Jurkat, Clone E6-1 (cell line): ENCODE data around the gene MON2. TPM values are rescaled to one million over a fixed set of nuclear protein-coding genes. Genes with fewer than 3 reads are reported as not detected.
"Not testable (repeated sequence)": the region's sequence is repeated elsewhere in the genome, so short reads cannot be mapped to it uniquely, and the experiment has no call there.

Source experiments
- DNase-seq: peaks from one replicate; pipeline ENCODE4 v3.0.0-alpha.2; 2011; ENCODE audit warnings: low read depth, low spot score
- H3K4me3 ChIP-seq: 2 replicates; pipeline ENCODE4 v1.5.1; 2011; ENCODE audit warnings: mild to moderate bottlenecking, low read length, control low read depth, moderate library complexity
- polyA plus RNA-seq: library from polyadenylated mRNA; unstranded; fragments of >200 nt; gene quantifications from one replicate; pipeline ENCODE4 v1.2.1, GENCODE V29; 2012; ENCODE audit warnings: missing spikeins; ENCODE audit not compliant: insufficient read length, insufficient read depth

Gene MON2
- polyA plus RNA-seq, result 18.1 TPM

DNA sequence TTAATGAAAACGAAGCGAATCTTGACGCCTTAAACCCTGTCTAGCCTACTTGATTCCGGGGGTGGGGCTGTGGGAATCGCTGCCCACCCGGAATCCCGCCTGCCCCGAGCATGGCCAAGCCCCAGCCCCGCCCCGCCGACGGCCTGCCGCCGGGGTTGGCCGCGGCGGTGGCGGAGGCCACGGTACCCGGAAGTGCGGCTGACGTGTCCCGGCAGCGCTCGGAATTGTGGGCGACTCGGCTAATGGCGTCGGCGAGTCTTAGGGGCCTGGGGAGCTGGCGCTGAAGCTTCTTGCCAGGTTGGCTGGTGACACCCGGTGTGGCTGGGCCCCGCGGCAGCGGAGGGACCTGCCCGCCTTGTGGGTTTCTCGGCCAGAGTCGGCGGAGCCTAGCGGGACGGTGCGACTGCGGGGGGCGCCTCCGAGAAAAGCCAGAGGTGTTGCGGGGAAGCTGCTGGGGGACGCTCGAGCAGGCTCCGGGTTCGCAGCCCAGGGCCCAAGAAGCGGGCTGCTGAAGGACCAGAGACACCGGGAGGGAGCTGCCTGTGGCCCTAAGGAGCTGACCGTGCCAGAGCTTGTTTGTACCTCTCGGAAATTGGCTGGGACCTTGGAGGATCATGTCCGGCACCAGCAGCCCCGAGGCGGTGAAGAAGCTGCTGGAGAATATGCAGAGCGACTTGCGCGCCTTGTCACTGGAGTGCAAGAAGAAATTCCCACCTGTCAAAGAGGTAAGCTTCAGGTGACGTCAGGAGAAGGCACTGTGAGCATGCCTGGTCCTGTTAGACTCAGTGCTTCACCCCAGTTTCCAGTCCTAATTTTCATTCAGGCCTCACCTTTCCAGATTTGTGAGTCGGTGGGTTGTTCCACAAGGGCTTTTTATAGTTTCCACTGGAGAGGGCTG, at the start of gene MON2:
Gene MON2 (plus strand): TSS at position 233 of the 898 bp plus-strand sequence. CDS start 382 bp downstream, at position 615.
- peak; percentile 62 for DNase-seq
- peak within 1 kb of the TSS; percentile 92 for H3K4me3 ChIP-seq

- no peak for DNase-seq
- H3K4me3 ChIP-seq, result no peak overlapping the region
Measured at GRCh38 chr12:62426089-62426488, 40.5 kb upstream of the MON2 start.

DNA sequence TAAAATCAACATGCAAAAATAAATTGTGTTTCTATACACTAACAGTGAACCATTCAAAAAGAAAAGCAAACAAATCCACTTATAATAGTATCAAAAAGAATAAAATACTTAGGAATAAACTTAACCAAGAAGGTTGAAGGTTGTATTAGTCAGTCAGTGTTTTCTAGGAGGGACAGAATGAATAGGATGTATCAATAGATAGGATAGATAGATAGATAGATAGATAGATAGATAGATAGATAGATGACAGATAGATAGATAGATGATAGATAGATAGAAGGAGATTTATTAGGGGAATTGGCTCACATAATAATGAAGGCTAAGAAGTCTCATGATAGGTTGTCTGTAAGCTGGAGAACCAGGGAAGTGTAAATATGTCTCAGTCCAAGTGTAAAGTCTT, 37.2 kb upstream of the MON2 start:
- no peak for DNase-seq
- no peak overlapping the region for H3K4me3 ChIP-seq

DNA sequence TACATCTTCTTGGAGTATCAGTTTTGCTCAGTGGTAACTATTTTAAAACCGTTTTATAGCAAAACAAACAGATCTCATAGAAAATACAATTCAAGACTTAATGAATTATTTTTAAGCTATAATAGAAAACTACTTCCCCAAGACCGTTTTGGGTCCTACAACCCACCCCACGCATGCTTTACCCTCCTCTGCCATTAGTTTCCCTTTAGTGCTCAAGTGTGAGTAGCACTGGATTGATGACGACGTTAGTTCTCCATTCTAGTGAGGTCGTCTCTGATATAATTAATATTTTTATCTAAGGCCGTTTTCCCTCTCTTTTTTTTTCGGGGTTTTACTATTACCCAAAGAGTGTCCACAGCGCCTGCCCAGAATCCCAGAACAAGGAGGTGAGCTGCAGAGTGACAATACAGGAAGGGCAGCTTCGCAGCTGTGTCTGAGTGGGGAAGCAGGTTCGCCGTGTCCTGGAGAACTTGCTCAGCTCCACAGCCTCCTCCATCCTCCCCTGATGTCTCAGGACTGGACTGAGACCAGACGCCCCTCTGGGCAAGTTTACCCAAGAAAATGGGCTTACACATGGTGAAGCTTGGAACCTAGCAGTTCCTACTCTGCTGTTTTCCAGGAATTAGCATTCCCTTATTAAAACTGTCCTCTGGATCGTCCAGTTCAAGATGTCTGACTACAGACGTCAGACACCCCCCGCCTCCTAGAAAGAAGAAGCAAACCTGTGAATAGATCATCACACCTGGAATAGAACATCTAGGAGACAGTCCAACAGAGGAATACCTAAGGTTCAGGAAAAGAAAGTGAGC, 31.9 kb upstream of the MON2 start:
- peak overlapping the region; percentile 50 for H3K4me3 ChIP-seq
- DNase-seq, result no peak

DNA sequence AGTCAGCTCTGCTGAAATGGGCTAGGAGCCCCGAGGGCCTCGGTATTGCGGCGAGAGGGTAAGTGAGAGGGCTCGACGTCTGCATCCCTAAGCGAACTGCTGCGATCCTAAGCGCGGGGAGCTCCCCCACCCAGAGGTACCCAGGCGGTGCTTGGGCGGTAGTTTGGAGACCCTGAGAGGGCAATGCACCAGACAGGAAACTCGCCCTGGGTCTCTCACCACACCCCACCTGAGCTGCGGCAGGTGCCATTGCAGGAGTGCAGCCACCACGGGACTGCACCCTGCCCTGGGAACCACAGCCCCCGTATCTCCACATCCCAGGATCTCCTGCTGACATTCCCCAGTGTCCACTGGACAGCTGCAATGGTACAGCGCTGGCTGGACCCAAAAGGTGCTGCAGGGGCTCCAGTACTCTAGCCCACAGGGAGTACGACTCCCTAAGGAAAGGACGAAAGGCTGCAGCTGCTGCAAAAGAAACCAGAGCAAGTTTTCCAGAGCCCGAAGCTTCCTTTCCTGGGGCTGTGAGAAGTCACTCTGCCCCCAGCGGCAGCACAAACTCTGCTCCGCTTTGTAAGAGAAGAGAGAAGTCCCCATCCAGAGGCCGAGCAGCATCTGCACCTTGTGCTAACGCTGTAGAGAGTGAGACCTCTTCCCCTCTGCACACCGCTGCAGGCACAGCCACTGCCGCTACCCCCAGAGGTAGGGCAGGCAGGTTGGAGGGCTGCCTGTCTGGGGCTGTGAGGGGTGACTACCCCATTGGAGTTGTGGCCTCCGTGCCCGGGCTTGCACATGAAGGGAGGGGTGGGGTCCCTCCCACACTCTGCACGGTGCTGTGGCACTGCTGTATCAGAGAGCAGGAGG, 31.1 kb upstream of the MON2 start:
- DNase-seq, result peak; percentile 24
- peak overlapping the region; percentile 50 for H3K4me3 ChIP-seq

- H3K4me3 ChIP-seq, result no peak overlapping the region
- DNase-seq, result no peak
Measured at GRCh38 chr12:62436164-62436503, 30.5 kb upstream of the MON2 start.

- DNase-seq, result peak; percentile 51
- no peak overlapping the region for H3K4me3 ChIP-seq
Measured at GRCh38 chr12:62438098-62438692, 28.4 kb upstream of the MON2 start.

- no peak overlapping the region for H3K4me3 ChIP-seq
- DNase-seq, result no peak
Measured at GRCh38 chr12:62446754-62447452, 19.7 kb upstream of the MON2 start.

DNA sequence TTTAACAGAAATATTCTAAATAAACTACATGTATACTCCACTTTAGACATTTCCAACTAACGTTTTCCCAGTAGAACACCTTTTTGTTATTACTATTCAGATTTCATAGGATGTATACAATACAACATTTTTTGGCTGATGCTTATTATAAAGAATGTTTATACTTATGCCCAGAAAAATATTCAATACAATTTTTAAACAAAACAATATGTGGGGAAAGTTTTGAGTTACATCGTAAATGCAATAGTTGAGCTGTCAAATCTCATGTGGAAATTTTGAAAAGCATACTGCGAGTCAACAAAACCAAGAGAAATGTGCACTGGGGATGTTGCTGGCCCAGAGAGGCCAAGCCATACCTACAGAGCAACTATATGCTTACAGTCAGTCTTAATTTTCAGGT, 18.2 kb upstream of the MON2 start:
- DNase-seq, result no peak
- no peak overlapping the region for H3K4me3 ChIP-seq

GRCh38 chr12:62455429-62455828, 11.2 kb upstream of the MON2 start:
- not testable (repeated sequence) for H3K4me3 ChIP-seq, DNase-seq

DNA sequence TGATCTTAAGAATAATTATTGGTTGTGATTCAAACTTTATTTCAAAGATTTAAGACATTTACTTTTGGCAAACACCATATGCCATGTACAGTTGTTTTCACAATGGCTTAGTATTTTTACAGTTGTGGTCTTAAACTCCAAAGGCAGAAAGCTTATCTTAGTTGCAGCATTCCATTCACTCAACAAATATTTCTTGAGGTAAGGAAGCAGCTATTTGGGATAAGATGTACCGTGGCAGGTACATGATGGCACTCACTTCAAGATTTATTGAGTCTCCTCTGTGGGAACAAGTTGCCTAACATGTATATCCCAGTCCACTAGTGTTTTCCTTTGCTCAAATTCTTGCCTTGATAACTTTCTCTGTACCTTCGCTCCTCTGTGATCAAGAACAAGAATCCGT, 8.0 kb upstream of the MON2 start:
- no peak for DNase-seq

GRCh38 chr12:62459976-62460375, 6.7 kb upstream of the MON2 start:
- no peak for DNase-seq
- H3K4me3 ChIP-seq, result no peak overlapping the region

More for the DNA sequence above, 8.0 kb upstream of the MON2 start:
- no peak overlapping the region for H3K4me3 ChIP-seq

DNA sequence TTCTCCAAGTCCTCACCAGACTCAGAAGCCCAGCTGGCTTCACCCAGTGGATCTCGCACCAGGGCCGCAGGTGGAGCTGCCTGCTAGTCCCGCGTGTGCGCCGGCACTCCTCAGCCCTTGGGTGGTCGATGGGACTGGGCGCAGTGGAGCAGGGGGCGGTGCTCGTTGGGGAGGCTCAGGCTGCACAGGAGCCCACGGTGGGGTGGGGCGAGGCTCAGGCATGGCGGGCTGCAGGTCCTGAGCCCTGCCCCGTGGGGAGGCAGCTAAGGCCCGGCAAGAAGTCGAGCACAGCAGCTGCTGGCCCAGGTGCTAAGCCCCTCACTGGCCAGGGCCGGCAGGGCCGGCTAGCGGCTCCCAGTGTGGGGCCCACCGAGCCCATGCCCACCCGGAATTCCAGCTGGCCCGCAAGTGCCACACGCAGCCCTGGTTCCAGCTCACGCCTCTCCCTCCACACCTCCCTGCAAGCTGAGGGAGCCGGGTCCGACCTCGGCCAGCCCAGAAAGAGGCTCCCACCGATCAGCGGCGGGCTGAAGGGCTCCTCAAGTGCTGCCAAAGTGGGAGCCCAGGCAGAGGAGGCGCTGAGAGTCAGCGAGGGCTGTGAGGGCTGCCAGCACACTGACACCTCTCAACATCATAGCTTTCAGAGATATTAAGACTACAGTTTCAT, 5.3 kb upstream of the MON2 start:
- H3K4me3 ChIP-seq, DNase-seq: not testable (repeated sequence)

GRCh38 chr12:62463252-62463651, 3.4 kb upstream of the MON2 start:
- not testable (repeated sequence) for DNase-seq, H3K4me3 ChIP-seq

DNA sequence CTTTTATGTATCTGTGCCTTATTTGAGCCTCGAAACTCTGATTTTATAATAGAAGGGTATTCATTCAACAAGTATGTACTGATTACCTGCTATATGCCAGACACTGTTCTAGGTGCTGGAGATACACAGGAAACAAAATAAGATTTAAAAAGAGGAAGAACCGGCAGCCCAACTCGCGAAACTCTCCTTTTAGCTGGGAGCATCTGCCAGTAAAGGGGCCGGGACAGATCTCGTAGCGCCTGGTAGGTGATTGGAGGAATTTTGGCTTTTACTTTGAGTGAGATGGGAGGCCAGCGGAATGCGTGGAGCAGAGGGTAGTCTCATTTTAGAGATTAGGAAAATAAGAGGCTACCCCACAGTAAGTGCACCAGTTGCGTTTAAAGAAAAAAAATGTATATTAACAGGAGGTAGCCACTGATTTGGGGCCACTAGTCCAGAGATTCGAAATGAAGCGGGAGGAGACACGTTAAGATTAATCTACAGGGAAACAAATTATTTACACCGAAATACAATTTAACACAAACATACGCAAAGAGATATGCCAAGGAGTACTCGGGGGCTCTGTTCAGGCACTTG, 520 bp upstream of the MON2 start:
- H3K4me3 ChIP-seq, result peak overlapping the region; percentile 92
- no peak for DNase-seq

DNA sequence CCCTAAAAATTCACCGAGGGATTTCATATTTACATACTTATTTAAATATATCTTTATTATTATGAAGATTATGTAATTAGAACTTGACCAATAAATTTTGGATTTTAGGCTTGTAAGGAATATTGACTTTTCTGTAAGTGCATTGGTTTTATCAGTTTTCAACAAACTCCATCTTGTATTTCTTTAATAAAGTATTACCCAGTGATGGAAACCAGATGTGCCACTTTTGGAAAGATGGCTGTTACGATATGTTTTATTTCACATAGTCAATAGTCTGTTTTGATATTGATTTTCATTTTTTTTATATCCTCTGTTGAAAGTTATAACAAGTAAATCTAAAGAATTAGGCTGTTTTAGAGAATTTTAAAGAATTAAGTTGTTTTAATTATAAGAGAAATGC, 1.8 kb downstream of the MON2 start:
- no peak overlapping the region for H3K4me3 ChIP-seq

DNA sequence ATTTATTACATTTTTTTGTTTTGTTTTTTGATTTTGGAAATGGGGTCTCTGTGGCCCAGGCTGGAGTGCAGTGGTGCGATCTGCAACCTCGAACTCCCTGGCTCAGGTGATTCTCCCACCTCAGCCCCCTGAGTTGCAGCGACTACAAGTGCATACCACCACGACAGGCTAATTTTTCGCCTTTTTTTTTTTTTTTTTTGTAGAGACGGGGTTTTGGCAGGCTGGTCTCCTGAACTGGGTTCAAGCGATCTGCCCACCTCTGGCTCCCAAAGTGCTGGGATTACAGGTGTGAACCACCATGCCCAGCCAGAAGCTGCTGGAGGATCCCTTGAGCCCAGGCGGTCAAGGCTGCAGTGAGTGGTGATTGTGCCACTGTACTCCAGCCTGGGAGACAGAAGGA, 2.3 kb downstream of the MON2 start:
- H3K4me3 ChIP-seq, result no peak overlapping the region
- DNase-seq, result no peak

More for the DNA sequence above, 1.8 kb downstream of the MON2 start:
- DNase-seq, result no peak
